ENCODE data around the gene RNF220.

DNA sequence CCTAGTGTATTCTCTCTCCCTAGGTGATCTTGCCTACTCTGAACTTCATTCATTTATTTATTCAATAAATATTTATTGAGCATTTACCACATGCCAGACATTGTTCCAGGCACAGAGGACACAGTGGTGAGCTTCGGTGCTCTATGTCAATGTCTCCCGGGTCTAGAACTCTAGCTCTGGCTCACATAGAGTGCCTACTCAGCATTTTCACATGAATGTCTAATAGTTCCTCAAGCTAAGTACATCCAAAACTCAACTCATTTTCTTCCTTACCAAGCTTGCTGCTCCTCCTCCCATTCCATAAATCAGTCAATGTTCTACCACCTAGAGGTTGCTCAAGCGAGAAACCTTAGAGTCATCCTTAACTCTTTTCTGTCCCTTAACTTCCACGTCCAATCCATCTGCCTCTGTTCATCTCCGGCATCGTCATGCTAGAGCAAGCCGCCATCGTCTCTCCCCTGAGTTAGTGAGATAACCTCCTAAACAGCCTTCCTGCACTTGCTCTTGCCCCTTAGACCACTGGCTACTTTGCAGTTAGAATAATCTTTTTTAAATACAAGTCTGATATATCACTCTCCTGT lies 201.7 kb downstream of the RNF220 start:
- TF ChIP-seq, protein P1, sequence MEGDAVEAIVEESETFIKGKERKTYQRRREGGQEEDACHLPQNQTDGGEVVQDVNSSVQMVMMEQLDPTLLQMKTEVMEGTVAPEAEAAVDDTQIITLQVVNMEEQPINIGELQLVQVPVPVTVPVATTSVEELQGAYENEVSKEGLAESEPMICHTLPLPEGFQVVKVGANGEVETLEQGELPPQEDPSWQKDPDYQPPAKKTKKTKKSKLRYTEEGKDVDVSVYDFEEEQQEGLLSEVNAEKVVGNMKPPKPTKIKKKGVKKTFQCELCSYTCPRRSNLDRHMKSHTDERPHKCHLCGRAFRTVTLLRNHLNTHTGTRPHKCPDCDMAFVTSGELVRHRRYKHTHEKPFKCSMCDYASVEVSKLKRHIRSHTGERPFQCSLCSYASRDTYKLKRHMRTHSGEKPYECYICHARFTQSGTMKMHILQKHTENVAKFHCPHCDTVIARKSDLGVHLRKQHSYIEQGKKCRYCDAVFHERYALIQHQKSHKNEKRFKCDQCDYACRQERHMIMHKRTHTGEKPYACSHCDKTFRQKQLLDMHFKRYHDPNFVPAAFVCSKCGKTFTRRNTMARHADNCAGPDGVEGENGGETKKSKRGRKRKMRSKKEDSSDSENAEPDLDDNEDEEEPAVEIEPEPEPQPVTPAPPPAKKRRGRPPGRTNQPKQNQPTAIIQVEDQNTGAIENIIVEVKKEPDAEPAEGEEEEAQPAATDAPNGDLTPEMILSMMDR (IDR thresholded peaks at IDR 0.05), result no peak
- no peak for TF ChIP-seq POLR2A (IDR thresholded peaks at IDR 0.05)
